Middle frontal gyrus (tissue), 1 donor: Measurements from ENCODE around the gene ALKBH3.

Experiments used
- DNase-seq: peaks from one replicate; pipeline ENCODE4 v3.0.0-alpha.2; 2015; ENCODE audit warnings: low spot score; ENCODE audit errors: extremely low spot score

The ALKBH3 gene

DNA sequence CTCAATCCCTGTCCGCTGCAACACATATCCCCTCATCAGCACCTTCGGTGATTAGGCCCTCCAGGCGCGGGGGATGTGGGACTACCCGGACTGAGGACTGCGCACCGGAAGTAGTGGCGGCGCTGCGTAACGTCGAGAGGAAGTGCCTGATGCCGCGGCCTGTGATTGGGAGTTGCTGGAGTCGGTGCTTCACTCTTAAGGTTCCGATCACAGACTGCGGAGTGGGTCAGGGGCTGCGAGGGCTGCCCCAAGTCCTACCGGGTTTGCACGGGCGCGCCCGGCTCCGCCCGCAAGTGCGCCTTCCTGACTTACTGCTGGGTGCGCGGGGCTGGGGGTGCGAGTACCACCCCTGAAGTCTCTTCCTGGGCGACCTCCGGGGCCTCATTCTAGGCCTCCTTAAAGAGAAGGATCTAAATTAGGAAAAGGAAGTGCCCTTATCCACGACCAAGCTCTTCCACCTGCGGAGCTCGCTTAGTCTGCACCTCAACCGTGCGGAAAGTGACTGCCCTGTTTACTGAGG lies at the start of gene ALKBH3:
TSS of gene ALKBH3 (plus strand) at position 192 of the 520 bp plus-strand sequence. CDS start 1,822 bp downstream, outside the sequence.
- peak; percentile 84 for DNase-seq

GRCh38 chr11:43830928-43831440 lies 49.6 kb upstream of the ALKBH3 start:
- peak; percentile 70 for DNase-seq

DNA sequence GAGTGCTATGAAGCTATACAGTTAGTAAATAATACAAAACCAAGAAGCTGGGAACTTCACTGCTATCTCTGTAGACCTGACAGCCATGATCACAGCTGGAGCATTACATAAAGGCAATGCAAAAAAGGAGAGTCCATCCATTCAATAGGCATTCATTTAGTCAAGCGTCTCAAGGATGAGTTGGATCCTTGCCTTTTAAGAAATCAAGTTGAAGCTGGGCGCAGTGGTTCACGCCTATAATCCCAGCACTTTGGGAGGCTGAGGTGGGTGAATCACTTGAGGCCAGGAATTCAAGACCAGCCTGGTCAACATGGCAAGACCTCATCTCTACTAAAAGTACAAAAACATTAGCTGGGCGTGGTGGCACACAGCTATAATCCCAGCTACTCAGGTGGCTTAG lies 48.1 kb upstream of the ALKBH3 start:
- no peak for DNase-seq

DNA sequence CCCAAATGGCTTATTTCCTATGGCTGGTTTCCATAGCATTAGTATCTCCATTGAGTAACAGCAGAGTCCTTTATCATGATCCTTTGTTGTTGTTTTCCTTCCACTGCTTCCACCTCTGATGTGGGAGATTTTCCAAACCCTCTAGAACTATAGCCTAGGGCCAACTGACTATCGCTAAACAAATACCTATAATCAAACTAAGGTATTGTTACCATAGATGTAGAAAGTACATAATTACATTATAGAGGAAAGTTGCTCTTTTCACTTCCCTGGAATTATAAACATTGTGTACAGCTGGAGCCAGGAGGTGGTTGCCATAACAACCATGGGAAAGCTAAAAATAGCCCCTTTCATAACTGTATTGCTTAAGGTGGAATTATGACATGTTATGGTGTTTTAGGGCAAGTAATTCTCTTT lies 47.0 kb upstream of the ALKBH3 start:
- no peak for DNase-seq

DNA sequence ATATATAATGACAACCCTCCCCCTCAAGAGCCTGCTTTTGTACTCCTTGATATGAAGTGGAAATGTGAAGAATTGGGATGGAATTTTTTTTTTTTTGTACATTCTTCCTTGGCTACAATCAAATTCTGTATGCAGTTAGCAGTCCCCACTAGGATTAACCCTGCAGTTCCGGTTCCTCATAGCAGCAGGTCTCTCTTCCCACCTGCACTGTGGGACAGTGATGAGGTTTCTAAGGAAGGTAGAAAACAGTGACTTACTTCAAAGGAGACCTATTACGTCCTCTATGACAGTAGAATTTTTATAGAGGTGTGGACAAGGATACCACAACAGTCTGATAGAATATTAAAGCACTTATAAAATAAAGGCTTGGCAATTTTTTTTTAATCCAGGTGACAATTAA lies 46.3 kb upstream of the ALKBH3 start:
- DNase-seq: no peak

- no peak for DNase-seq
Observed at GRCh38 chr11:43835104-43835503, 45.5 kb upstream of the ALKBH3 start.

GRCh38 chr11:43837879-43838278 lies 42.8 kb upstream of the ALKBH3 start:
- DNase-seq: no peak

- DNase-seq: no peak
Observed at GRCh38 chr11:43842021-43842420, 38.6 kb upstream of the ALKBH3 start.

GRCh38 chr11:43845816-43846215 lies 34.8 kb upstream of the ALKBH3 start:
- no peak for DNase-seq

DNA sequence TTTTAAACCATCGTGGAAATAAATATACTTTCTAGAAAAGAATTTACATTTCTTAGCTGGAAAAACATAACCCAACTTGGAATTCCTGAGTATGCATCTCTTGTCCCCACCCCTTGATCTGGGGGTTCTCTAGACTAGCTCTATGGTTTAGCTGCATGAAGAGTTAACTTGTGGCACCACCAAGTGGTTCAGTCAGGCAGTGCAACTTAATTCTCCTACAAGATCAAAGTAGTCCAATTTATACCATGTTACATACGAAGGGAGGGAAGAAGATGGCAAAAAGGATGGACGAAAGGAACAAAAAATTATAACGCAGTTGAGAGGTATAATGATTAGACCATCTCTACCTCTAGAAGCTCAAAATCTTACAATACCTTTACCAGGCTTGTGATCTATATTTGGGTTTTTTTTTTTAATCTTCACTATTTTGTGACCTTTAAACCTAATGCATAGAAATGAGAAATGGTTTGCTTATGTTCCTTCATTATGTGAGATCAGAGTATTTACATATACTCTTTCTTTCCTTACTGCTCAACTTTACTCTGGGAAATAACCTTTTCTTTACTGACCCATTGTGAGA lies 28.5 kb upstream of the ALKBH3 start:
- peak; percentile 47 for DNase-seq

DNA sequence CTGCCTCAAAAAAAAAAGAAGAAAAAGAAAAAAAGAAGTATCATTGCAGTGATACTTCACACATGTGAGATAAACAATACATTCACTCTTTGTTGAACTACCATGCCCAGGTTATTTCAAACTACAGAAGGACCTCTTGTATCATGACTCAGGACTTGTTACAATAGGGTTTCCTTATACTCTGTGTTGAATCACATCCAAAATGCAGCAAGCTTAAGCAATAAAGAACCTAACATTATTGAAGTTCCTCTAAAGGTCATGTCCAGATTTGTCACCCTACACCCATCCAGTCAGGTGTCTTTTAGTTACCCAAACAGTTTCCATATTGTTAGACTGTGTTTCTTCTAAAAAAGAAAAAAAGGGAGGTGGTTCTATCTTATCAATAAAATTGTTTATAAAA lies 26.9 kb upstream of the ALKBH3 start:
- DNase-seq: no peak

GRCh38 chr11:43856993-43857392 lies 23.6 kb upstream of the ALKBH3 start:
- DNase-seq: no peak

- DNase-seq: no peak
Observed at GRCh38 chr11:43861141-43861540, 19.5 kb upstream of the ALKBH3 start.

GRCh38 chr11:43866520-43866919 lies 14.1 kb upstream of the ALKBH3 start:
- DNase-seq: no peak

DNA sequence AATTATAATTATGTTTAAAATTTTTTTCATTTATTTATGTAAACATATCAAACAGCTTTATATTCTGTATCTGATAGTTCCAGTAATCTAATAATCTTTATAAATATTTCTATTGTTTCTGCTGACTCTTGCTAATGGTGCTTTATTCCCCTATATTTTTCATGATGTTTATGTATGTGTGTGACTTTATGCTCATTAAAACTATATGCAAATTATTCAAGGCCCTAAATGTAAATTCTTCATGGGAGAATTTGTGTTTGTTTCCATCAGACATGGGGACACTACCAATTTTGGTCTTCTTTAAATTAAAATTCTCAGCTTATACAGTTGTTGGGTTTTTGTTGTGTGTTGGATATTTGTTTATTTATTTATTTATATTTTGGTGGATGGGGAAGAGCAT lies 13.7 kb upstream of the ALKBH3 start:
- no peak for DNase-seq

- DNase-seq: peak; percentile 22
Observed at GRCh38 chr11:43868852-43869567, 11.6 kb upstream of the ALKBH3 start.

GRCh38 chr11:43871051-43871450 lies 9.6 kb upstream of the ALKBH3 start:
- DNase-seq: peak; percentile 43

DNA sequence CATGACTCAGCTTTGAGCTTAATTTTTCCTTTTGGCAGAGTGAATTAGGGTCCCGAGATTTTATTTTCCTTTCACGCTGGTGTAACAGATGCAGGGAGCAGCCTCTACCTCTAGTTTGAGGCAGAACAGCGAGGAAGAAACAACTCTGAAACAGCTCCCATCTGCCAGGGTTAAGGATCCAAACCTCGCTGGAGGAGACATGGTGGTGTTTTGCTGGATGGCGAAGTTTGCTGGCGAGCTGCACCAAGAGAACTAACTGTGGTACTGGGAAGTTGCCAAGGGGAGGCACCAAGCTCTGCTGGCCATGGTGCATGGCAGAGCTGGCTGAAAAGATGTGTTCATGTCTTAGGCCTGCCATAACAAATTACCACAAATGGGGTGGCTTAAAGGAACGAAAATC lies 7.6 kb upstream of the ALKBH3 start:
- no peak for DNase-seq

GRCh38 chr11:43874078-43874477 lies 6.6 kb upstream of the ALKBH3 start:
- DNase-seq: no peak

- no peak for DNase-seq
Observed at GRCh38 chr11:43874738-43875137, 5.9 kb upstream of the ALKBH3 start.

DNA sequence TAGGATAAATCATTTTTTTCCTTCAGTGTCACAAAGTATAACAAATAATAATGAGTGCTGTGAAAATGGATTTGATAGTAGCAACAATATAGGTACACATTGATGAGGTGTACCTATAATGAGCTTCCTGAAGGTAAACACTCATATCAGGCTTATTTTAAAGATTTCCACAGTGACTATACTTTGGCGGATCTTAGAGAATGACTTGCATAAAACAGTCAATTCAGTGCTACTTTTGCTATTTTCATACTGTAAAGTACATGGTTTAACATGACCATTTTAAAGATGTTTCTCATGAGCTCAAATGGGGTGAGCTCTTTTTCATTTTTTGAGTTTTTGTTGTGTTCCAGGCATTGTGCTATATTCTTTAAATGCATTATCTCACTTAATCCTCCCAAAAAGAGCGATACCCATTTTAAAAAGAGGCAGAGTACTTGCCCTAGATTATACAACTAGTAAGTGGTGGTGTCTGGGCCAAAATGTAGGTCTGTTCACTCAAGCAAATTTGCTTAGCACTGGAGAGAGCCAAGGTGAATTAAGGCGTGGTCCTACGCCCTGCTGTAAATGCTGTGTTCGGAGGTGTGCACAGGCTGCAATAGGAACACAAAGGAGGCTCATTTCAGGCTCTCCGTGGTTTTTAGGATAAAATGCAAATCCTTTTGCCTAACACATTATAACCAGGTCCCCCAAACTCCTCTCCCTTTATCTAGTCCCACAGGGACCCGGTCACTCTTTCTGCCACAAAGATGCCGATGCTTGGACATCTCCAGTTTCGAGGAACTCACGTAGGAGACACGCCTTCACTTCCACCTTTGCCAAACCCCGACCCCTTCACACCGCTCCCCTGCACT lies 617 bp upstream of the ALKBH3 start:
- DNase-seq: no peak

- DNase-seq: no peak
Observed at GRCh38 chr11:43892851-43893250, 12.2 kb downstream of the ALKBH3 start.
